GM18508 (cell line): ENCODE data around the gene ZNF700.
"Not testable (repeated sequence)": the region's sequence is repeated elsewhere in the genome, so short reads cannot be mapped to it uniquely, and the experiment has no call there.

Source experiments
- ATAC-seq: cut with Tn5 transposase; IDR thresholded peaks from one replicate; pipeline ENCODE4 v1.9.1; 2021; ENCODE audit warnings: moderate number of reproducible peaks; ENCODE audit not compliant: insufficient read depth, unreplicated experiment

The ZNF700 gene

DNA sequence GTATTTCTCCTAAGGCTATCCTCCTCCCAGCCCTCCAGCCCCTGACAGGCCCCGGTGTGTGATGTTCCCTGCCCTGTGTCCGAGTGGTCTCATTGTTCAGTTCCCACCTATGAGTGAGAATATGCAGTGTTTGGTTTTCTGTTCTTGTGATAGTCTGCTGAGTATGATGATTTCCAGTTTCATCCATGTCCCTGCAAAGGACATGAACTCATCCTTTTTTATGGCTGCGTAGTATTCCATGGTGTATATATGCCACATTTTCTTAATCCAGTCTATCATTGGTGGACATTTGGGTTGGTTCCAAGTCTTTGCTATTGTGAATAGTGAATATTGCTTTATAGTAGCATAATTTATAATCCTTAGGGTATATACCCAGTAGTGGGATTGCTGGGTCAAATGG, 10.9 kb downstream of the ZNF700 start:
- not testable (repeated sequence) for ATAC-seq

DNA sequence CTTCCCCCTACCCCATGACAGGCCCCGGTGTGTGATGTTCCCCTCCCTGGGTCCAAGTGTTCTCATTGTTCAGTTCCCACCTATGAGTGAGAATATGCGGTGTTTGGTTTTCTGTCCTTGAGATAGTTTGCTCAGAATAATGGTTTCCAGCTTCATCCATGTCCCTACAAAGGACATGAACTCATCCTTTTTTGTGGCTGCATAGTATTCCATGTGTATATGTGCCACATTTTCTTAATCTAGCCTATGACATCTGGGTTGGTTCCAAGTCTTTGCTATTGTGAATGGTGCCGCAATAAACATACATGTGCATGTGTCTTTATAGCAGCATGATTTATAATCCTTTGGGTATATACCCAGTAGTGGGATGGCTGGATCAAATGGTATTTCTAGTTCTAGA, 13.5 kb downstream of the ZNF700 start:
- ATAC-seq, result not testable (repeated sequence)

DNA sequence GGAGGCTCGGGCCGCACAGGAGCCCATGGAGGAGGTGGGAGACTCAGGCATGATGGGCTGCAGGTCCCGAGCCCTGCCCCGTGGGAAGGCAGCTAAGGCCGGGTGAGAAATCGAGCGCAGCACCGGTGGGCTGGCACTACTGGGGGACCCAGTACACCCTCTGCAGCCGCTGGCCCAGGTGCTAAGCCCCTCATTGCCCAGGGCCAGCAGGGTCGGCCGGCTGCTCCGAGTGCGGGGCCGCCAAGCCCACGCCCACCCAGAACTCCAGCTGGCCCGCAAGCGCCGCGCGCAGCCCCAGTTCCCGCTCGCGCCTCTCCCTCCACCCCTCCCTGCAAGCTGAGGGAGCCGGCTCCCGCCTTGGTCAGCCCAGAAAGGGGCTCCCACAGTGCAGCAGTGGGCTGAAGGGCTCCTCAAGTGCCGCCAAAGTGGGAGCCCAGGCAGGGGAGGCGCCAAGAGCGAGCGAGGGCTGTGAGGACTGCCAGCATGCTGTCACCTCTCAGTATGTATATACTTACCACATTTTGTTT, 16.5 kb downstream of the ZNF700 start:
- ATAC-seq, result not testable (repeated sequence)

GRCh38 chr19:11942008-11942842, 17.3 kb downstream of the ZNF700 start:
- no peak for ATAC-seq

- no peak for ATAC-seq
Observed at GRCh38 chr19:11942843-11943108, 17.9 kb downstream of the ZNF700 start.

GRCh38 chr19:11944656-11945055, 19.7 kb downstream of the ZNF700 start:
- ATAC-seq, result no peak

DNA sequence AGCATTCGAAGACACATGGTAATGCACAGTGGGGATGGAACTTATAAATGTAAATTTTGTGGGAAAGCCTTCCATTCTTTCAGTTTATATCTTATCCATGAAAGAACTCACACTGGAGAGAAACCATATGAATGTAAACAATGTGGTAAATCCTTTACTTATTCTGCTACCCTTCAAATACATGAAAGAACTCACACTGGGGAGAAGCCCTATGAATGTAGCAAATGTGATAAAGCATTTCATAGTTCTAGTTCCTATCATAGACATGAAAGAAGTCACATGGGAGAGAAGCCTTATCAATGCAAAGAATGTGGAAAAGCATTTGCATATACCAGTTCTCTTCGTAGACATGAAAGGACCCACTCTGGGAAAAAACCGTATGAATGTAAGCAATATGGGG, 23.7 kb downstream of the ZNF700 start:
- no peak for ATAC-seq

DNA sequence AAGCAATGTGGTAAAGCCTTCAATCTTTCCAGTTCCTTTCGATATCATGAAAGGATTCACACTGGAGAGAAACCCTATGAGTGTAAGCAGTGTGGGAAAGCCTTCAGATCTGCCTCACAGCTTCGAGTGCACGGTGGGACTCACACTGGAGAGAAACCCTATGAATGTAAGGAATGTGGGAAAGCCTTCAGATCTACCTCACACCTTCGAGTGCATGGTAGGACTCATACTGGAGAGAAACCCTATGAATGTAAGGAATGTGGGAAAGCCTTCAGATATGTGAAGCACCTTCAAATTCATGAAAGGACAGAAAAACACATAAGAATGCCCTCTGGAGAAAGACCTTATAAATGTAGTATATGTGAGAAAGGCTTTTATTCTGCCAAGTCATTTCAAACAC, 24.3 kb downstream of the ZNF700 start:
- ATAC-seq, result no peak

DNA sequence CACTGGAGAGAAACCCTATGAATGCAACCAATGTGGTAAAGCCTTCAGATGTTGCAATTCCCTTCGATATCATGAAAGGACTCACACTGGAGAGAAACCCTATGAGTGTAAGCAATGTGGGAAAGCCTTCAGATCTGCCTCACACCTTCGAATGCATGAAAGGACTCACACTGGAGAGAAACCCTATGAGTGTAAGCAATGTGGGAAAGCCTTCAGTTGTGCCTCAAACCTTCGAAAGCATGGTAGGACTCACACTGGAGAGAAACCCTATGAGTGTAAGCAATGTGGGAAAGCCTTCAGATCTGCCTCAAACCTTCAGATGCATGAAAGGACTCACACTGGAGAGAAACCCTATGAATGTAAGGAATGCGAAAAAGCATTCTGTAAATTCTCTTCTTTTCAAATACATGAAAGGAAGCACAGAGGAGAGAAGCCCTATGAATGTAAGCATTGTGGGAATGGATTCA, 24.7 kb downstream of the ZNF700 start:
- ATAC-seq, result not testable (repeated sequence)

GRCh38 chr19:11950312-11950711, 25.4 kb downstream of the ZNF700 start:
- no peak for ATAC-seq

DNA sequence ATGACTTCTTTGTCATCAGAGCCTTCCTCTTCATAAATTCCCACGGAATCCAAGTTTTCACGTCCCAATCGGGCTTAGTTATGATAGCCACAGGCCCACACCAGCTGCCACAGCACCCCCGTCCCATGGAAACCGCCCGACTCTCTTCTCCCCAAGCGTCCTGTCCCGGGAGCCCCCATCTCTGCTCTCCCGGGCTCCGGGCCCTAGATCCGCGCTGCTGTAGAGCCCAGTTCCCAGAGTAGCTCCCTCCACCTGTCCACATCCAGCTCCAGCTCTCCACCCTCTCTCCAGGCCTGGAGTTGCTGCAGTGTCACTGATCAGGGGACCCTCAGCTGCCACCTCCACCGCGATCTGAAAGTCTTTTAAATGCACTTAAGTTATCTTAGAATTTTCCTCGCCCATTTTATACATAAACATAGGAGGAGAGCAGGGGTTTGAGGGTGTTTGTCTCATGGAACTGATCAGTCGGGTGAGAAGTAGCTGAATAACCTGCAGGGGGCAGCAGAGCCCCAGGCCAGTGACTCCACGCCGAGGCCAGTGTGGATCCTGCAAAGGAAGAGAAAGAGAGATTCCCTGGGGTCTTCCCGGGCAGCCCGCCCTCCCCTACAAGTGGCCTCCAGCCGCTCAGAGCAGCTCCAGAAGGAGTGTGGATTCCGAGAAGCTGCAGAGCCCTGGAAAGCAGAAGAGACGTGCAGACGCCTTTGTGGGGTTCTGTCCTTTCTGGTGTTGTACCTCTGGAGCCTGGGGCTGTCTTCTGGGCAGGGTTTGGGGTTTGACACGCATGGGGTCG, 38.9 kb downstream of the ZNF700 start:
- ATAC-seq, result no peak

GRCh38 chr19:11964496-11964857, 39.6 kb downstream of the ZNF700 start:
- ATAC-seq, result no peak

DNA sequence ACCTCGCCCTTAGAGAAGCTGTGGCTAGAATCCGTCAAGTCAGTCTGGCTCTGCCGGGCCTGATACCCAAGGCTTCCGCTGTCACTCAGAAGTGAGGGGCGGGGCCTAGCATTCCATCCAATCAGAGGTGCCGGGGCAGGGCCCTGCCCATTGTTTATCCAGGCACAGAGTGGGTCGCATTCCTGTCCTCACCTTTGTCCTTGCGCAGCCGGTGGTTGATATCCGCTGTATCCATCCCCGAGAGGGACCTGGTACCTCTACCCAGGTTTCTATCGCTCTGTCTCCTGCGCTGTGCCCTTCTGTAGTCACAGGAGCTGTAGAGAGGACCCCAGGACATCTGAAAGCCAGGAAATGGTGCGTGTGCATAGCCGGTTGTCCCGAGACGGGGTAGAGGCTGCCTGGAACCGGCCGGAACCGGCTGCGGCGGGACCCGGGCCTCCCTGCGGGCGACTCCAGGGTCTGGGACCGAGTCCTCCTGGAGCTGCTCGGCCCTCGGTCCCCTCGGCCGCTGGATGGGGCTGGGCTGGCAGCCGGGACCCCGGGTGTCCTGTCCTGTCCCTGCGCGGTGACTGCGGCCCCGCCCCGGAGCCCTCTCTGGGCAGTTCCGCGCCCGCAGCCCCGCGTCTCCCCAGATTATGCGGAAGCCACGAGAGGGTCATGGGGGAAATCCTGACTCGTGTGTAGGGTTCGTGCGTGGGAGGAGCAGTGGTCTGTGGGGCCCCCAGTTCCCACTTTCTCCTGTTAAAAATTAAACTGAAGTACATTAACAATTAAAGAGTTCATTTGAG, 40.1 kb downstream of the ZNF700 start, which contains the start of gene ZNF763:
Gene ZNF763, plus strand, starts transcription at position 183 of the 788 bp plus-strand sequence. Its CDS starts 169 bp downstream, at position 352.
- ATAC-seq, result peak; percentile 60

- ATAC-seq, result no peak
Observed at GRCh38 chr19:11970174-11970573, 45.3 kb downstream of the ZNF700 start.

GRCh38 chr19:11971041-11971440, 46.1 kb downstream of the ZNF700 start:
- ATAC-seq, result no peak

DNA sequence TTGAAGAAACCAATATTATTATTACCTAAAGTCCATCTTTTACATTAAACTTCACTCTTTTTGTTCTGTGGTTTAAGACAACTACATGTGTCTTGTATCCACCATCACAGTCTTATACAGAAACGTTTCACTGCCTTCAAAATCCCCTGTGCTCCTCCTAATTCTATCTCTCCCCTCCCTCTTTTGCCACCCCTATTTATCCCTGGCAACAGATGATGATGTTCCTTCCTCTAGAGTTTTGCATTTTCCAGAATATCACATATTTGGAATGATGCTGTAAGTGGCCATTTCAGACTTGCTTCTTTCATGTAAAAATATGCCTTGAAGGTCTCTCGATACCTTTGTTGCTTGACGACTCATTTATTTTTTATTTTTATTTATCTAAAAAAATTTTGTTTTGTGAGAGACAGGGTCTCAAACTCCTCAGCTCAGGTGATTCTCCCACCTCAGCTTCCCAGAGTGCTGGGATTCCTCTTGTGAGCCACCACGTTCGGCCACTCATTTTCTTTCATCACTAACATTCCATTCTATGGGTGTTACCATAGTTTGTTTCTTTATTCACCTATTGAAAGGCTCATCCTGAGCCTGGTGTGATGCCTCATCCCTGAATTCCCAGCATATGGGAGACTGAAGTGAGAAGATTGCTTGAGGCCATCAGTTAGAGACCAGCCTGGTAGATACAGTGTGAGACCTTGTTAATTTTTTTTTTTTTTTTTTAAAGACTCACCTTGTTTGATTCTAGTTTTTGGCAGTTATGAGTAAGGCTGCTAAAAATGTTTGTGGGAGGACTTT, 48.3 kb downstream of the ZNF700 start:
- no peak for ATAC-seq

DNA sequence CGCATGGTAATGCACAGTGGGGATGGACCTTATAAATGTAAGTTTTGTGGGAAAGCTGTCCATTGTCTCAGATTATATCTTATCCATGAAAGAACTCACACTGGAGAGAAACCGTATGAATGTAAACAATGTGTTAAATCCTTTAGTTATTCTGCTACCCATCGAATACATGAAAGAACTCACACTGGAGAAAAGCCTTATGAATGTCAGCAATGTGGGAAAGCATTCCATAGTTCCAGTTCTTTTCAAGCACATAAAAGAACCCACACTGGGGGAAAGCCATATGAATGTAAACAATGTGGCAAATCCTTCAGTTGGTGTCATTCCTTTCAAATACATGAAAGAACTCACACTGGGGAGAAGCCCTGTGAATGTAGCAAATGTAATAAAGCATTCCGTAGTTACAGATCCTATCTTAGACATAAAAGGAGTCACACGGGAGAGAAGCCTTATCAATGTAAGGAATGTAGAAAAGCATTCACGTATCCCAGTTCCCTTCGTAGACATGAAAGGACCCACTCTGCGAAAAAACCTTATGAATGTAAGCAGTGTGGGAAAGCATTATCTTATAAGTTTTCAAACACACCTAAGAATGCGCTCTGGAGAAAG, 53.7 kb downstream of the ZNF700 start:
- no peak for ATAC-seq

DNA sequence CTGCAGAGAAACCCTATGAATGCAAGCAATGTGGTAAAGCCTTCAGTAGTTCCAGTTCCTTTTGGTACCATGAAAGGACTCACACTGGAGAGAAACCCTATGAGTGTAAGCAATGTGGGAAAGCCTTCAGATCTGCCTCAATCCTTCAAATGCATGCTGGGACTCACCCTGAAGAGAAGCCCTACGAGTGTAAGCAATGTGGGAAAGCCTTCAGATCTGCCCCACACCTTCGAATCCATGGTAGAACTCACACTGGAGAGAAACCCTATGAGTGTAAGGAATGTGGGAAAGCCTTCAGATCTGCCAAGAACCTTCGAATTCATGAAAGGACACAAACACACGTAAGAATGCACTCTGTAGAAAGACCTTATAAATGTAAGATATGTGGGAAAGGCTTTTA, 54.6 kb downstream of the ZNF700 start:
- ATAC-seq, result no peak

DNA sequence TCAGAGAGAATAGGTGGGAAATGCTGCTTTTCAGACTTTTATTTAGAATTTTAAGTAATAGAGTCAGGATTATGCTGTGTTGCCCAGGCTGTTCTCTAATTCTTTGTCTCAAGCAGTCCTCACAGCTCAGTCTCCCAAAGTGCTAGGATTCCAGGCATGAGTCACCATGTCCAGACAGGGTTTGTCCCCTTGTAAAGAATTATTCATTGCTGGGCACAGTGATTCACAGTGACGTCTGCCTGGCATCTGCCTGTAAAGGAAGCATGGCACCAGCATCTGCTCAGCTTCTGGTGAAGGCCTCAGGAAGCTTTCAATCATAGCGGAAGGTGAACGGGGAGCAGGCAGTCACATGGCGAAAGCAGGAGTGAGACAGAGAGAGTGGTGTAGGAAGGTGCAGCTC, 57.6 kb downstream of the ZNF700 start:
- ATAC-seq, result no peak
